Activated CD8-positive, alpha-beta memory T cell treated with anti-CD3 and anti-CD28 coated beads, Interleukin-2, amount 50 U/mL, for 24 hours (primary cell): ENCODE results near the gene FIBP.
"Not testable (repeated sequence)": the region's sequence is repeated elsewhere in the genome, so short reads cannot be mapped to it uniquely, and the experiment has no call there.

ENCODE experiments used
- DNase-seq: peaks from one replicate; pipeline ENCODE4 v3.0.0-alpha.2; 2020; ENCODE audit errors: extremely low read depth

Gene FIBP

DNA sequence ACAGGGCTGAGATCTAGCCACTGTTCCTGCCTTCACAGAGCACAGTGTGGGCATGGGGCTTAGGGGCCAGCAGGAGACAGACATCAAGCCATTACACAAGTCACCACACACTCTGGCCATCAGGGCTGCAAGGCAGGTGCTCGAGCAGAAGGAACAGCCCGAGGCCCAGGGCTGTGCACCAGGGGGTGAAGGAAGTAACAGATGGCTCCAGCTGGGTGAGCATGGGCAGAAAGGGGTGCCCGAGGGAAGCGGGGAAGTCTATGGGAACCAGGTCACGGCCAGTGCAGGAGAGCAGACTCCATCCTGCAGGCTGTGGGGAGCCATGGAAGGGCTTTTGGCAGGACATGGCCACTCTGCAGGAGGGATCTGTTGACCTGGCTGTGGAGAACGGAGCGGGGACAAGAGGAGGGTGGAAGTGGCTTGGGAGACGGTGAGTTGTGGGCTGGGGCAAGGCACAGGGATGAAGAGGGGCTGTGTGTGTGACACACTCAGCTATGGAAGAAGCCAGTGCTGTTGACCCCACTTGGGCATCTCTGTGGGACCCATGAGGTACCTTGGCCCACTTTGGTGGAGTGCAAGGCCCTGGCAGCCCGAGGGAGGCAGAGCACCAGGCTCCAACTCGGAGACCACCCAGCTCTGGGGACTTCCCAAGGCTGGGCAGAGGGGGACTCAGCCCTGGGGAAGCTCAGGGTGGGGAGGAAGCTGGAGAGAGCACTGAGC lies 27.0 kb upstream of the FIBP start:
- no peak for DNase-seq

GRCh38 chr11:65912845-65913244 lies 24.6 kb upstream of the FIBP start:
- no peak for DNase-seq

DNA sequence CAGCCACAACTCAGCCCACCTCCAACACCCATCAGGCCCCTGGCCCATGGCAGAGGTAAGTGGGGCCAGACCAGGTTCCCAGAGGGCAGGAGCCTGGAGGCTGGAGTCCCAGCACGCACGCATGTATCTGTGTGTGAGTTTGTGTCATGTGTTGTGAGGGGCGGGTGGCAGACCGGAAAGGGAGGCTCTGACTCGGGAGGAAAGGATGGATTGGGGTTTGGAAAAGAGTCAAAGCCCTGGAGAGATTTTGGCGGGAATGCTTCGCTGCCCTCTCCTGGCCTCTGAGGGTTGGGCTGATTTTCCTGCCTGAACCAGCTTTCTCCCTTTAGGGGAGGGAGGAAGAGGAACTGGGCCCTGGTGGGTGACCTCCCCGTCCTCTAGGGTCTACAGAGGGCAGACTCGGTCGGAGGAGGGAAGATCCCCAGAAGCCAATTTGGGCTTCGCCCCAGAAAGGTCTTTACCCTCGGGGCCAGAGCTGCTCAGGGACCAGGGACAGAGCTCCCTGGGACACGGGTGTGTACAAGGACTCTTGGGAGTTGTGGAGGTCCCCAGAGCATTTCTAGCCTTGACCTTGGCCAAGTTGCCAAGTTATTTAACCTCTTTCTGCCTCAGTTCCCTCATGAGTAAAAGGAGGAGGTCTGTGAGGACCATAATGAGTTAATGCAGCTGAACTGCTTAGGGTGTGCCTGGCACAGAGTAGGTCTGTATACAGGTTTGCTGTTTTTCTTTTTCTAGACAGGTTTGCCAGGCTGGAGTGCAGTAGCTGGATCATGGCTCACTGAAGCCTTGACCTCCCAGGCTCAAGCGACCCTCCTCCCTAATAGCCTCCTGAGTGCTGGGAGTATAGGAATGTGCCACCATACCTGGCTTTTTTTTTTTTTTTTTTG lies 23.7 kb upstream of the FIBP start:
- DNase-seq: no peak

DNA sequence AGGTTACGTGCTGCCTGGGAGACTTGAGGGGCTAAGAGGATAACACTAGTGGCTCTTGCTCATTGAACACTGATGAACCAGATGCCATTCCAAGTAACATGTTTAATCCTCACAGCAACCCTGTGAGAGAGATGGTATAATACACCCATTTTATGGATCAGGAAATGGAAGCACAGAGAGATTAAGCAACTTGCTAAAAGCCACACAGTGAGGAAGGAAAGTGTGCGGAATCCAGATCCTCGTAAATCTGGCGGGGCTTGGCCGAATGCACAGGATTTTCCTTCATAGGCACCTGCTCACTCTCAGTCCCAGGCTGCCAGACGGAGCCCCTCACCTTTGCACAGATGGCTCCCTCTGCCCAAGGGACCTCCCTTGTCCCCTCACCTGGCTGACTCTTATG lies 19.6 kb upstream of the FIBP start:
- no peak for DNase-seq

GRCh38 chr11:65906602-65907001 lies 18.3 kb upstream of the FIBP start:
- no peak for DNase-seq

GRCh38 chr11:65903715-65904114 lies 15.4 kb upstream of the FIBP start:
- DNase-seq: no peak

DNA sequence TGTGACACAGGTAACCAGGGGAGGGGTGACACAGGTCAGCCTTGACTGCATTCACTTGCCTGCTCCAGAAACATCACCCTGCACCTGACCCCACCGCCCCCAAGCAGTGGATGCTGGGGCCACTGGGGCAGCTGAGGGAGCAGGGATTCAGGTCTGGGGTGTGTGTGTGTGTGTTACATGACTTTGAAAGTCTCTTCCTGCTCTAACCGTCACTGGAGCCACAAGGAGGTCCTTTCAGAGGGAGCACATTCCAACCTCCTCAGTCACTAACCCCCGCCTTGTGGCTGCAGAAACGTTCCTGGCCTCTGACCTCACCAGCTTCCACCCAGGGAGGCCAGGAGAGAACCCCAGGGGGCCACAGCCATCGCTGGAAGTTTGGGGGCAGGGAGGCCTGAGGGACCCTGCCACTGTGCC lies 14.8 kb upstream of the FIBP start:
- no peak for DNase-seq

DNA sequence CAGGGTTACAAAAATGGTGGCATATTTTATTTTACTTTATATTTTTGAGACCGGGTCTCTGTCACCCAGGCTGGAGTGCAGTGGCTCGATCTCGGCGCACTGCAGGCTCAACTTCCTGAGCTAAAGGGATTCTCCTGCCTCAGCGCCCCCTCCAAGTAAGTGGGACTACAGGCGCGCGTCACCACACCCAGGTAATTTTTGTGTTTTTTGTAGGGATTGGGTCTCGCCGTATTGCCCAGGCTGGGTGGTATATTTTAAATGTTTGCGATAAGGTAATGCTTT lies 12.6 kb upstream of the FIBP start:
- DNase-seq: no peak

DNA sequence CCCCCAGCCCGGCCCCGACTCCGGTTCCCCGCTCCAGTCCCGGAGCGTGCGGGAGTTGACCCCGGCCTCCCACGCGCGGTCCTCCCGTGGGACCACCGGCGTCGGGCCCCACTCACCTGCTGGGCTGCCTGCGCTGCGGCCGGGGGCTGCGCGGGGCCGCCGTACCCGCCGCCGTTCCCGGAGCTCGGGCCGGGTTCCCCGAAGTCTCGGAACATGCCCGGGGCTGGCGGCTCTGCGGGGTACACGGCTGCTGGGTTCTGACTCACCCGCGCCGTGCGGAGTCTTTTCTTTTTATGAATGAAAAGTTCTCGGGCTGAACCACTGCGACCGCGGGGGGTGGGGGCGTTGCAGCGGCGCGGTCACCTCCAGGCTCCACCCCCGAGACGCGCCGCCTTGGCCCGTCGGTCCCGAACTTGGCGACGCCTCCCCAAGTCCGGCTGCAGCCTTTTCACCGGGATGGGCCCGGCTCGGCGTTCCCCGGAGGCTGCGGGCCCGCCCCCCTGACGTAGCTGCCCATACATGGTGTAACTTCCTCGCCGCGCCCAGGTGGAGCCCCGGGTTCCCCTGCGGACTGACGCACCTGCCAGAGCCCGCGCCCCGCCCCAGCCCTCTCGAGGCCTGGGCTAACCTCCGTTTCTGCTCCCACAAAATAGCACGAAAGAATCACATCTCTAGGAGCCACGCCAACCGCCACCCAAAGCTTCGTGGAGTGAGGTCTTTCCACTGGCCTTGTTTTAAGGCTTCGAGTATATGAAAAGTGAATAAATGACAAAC lies 12.0 kb upstream of the FIBP start, which contains the start of gene FOSL1:
FOSL1 (minus strand) TSS at position 264 of the 774 bp plus-strand sequence; CDS start at position 215, 49 bp downstream.
- DNase-seq: peak; percentile 82

DNA sequence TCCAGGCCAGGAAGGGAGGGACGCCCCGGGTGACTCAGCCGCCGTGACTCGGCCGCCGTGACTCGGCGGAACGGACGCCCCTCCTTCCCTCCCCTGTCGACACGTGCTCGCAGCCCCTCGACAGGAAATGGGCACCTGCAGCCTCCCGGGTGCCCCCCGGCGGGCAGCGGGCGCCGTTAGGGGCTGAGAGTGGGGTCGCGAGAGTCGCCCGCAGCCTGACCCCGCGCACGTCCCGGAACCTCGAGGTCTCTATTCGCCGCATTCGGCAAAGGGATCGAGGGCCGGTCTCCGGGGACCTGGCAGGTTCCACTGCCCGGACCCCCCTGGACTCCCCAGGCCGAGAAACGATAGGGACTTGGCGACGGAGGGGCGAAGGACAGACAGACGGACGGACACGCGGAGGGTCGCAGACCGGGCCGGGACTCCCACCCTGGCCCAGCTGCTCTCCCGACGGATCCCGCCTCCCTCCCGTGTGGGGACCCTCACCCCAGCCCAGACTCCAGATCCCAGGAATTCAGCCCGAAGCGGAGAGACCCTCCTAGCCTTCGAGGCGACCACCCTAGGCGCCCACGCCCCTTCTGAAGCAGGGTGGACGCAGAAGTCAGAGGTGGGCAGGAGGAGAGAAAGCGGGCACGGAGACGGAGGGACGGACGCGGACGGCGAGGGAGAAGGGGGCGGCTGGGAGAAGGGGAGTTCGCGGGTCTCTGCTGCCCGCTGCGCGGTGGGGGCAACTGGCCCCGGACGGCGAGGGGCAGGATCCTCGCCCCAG lies 11.3 kb upstream of the FIBP start:
- no peak for DNase-seq

- no peak for DNase-seq
Observed at GRCh38 chr11:65898656-65899355, 10.5 kb upstream of the FIBP start.

DNA sequence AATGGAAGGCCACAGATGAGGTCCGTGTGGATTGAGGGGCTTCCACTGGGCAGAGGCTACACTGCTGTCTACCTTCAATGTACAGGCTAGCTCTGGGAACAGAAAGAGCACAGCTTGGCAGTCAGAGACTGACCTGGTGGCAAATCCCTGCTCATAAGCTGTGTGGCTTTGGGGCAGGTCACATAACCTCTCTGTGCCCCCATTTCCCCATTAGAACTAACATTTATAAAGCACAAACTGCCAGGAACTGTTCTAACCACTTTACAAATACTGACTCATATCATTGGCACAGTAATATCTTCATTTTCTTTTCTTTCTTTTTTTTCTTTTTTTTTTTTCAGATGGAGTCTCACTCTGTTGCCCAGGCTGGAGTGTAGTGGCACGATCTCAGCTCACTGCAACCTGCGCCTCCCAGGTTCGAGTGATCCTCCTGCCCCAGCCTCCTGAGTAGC lies 8.8 kb upstream of the FIBP start:
- no peak for DNase-seq

- DNase-seq: no peak
Observed at GRCh38 chr11:65896034-65896999, 8.0 kb upstream of the FIBP start.

GRCh38 chr11:65895482-65895981 lies 7.3 kb upstream of the FIBP start:
- DNase-seq: no peak

GRCh38 chr11:65894034-65894591 lies 5.8 kb upstream of the FIBP start:
- no peak for DNase-seq

DNA sequence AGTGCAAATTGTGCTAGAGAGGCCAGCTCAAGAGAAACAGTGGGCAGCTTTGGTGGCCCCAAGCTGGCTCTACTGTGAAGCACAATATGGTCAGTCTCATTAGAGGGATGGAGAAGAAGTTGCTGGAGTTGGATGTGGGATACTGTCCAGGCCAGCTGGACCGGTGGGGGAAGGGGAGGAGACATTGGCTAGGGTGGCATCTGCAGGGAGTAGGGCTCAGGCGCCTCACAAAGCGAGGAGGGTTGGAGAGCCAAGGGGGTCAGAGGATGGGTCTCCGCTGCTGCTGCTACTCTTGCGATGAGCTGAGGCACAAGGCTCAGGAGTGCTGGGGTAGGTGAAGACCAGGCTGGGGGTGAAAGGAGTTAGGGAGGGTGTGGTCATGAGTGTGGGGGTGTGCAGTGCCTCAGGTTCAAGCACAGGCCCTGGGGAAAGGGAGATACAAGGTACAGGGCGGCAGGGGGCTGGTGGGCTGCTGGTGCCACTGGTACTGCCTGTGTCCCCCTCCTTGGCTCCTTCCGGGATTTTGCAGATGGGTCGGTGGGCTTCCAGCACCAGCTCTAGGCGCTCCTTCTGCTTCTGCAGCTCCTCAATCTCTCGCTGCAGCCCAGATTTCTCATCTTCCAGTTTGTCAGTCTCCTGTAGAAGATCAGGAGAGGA lies 4.5 kb upstream of the FIBP start:
- DNase-seq: no peak

GRCh38 chr11:65892137-65892540 lies 3.9 kb upstream of the FIBP start:
- not testable (repeated sequence) for DNase-seq

GRCh38 chr11:65891219-65892136 lies 3.2 kb upstream of the FIBP start:
- DNase-seq: no peak
